Measurements from ENCODE around the gene MED26. TPM values are rescaled to one million over a fixed set of nuclear protein-coding genes. Genes with fewer than 3 reads are reported as not detected.

Gene MED26
- total RNA-seq, 1 experiment from 2014 or later = 15.6 TPM

DNA sequence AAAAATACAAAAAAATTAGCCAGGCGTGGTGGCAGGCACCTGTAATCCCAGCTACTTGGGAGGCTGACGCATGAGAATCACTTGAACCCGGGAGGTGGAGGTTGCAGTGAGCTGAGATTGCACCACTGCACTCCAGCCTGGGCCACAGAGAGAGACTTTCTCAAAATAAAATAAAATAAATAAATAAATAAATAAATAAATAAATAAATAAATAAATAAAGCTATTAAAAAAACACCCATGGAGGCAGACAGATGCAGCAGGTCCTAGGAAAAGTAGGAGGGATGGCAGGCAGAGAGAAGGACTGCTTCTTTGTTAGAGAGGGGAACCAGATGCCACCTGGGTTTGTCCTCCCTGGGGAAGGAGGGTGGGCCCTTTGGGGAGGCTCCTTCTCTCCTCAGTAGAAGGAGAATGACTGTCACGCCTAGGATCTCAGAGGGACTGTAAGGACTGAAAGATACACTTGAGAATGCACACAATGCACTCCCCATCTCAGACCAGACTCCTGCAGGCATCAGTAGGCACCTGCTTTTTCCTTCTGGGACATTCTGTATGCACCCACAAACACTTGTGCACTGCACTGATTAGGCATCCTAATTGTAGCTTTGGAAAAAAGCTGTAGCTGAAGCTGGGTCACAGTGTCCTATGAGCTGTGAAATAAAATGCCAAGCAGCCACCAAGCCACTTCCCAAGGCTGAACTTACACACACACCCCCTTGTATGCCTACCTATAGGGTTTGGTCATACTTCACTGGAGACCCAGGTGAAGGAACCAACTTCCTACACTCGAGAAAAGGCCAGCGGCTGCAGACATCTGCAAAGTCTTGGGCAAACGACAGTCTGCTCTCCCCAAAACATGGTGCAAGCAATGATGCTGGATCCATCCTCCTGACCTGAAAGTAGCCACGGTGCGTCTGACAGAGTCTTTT, 36.9 kb downstream of the MED26 start:
- Histone ChIP-seq H3K27ac (ENCODE audit: low read depth, low read length, poor library complexity, severe bottlenecking) (no peak overlapping the region), H3K4me3 (ENCODE audit: low read depth, low read length, poor library complexity, severe bottlenecking) (no peak overlapping the region), H3K9me3 (ENCODE audit: low read depth, low read length, poor library complexity, severe bottlenecking) (no peaks in the 10 kb centered on the region), H3K36me3 (ENCODE audit: insufficient read depth, low read length, poor library complexity, severe bottlenecking) (no peaks in the 10 kb centered on the region), H3K4me1 (ENCODE audit: insufficient read depth, low read length, poor library complexity, severe bottlenecking) (peaks cover 42% of the 10 kb centered on the region), H3K27me3 (replicated peaks; ENCODE audit: insufficient read depth, low read depth, low read length, poor library complexity) (no peaks in the 10 kb centered on the region)
- ChIA-PET POLR2A (ENCODE audit: low non-redundant PET) (no interaction called here), CTCF (no interaction called here)
- no TSS peak for BruUV-seq (replicated peaks)
- intact Hi-C loops (cut with micrococcal nuclease; ENCODE audit: unreplicated experiment) = no loop called here
- TF ChIP-seq EZH2 (IDR thresholded peaks at IDR 0.05; ENCODE audit: borderline replicate concordance, low read depth, low read length, poor library complexity, severe bottlenecking) = no peak
- TF ChIP-seq, protein P1, sequence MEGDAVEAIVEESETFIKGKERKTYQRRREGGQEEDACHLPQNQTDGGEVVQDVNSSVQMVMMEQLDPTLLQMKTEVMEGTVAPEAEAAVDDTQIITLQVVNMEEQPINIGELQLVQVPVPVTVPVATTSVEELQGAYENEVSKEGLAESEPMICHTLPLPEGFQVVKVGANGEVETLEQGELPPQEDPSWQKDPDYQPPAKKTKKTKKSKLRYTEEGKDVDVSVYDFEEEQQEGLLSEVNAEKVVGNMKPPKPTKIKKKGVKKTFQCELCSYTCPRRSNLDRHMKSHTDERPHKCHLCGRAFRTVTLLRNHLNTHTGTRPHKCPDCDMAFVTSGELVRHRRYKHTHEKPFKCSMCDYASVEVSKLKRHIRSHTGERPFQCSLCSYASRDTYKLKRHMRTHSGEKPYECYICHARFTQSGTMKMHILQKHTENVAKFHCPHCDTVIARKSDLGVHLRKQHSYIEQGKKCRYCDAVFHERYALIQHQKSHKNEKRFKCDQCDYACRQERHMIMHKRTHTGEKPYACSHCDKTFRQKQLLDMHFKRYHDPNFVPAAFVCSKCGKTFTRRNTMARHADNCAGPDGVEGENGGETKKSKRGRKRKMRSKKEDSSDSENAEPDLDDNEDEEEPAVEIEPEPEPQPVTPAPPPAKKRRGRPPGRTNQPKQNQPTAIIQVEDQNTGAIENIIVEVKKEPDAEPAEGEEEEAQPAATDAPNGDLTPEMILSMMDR (conservative IDR thresholded peaks at IDR 0.05; ENCODE audit: low read depth, low read length) = no peak
- no peak for DNase-seq (ENCODE audit: low spot score)

- POLR2A ChIA-PET (ENCODE audit: low non-redundant PET) = no interaction called here
- CTCF ChIA-PET = no interaction called here
- peaks cover 51% of the 10 kb centered on the region for H3K4me1 ChIP-seq (ENCODE audit: insufficient read depth, low read length, poor library complexity, severe bottlenecking)
- DNase-seq (ENCODE audit: low spot score) = peak; percentile 43
- intact Hi-C loops (cut with micrococcal nuclease; ENCODE audit: unreplicated experiment) = no loop called here
- no peaks in the 10 kb centered on the region for H3K36me3 ChIP-seq (ENCODE audit: insufficient read depth, low read length, poor library complexity, severe bottlenecking)
- no peak overlapping the region for H3K27ac ChIP-seq (ENCODE audit: low read depth, low read length, poor library complexity, severe bottlenecking)
- no peaks in the 10 kb centered on the region for H3K27me3 ChIP-seq (replicated peaks; ENCODE audit: insufficient read depth, low read depth, low read length, poor library complexity)
- no TSS peak for BruUV-seq (replicated peaks)
- H3K9me3 ChIP-seq (ENCODE audit: low read depth, low read length, poor library complexity, severe bottlenecking) = no peaks in the 10 kb centered on the region
- no peak for TF ChIP-seq EZH2 (IDR thresholded peaks at IDR 0.05; ENCODE audit: borderline replicate concordance, low read depth, low read length, poor library complexity, severe bottlenecking)
- TF ChIP-seq, protein P1 (conservative IDR thresholded peaks at IDR 0.05; ENCODE audit: low read depth, low read length) = no peak
- no peak overlapping the region for H3K4me3 ChIP-seq (ENCODE audit: low read depth, low read length, poor library complexity, severe bottlenecking)
Observed at GRCh38 chr19:16589917-16590316, 38.1 kb downstream of the MED26 start.

- no peaks in the 10 kb centered on the region for H3K27me3 ChIP-seq (replicated peaks; ENCODE audit: insufficient read depth, low read depth, low read length, poor library complexity)
- intact Hi-C loops (cut with micrococcal nuclease; ENCODE audit: unreplicated experiment) = no loop called here
- no peaks in the 10 kb centered on the region for H3K9me3 ChIP-seq (ENCODE audit: low read depth, low read length, poor library complexity, severe bottlenecking)
- TF ChIP-seq, protein P1 (conservative IDR thresholded peaks at IDR 0.05; ENCODE audit: low read depth, low read length) = no peak
- no peak for TF ChIP-seq EZH2 (IDR thresholded peaks at IDR 0.05; ENCODE audit: borderline replicate concordance, low read depth, low read length, poor library complexity, severe bottlenecking)
- DNase-seq (ENCODE audit: low spot score) = no peak
- ChIA-PET POLR2A (ENCODE audit: low non-redundant PET) (no interaction called here), CTCF (no interaction called here)
- peaks cover 60% of the 10 kb centered on the region for H3K4me1 ChIP-seq (ENCODE audit: insufficient read depth, low read length, poor library complexity, severe bottlenecking)
- no peak overlapping the region for H3K4me3 ChIP-seq (ENCODE audit: low read depth, low read length, poor library complexity, severe bottlenecking)
- H3K27ac ChIP-seq (ENCODE audit: low read depth, low read length, poor library complexity, severe bottlenecking) = peak overlapping the region; percentile 61
- H3K36me3 ChIP-seq (ENCODE audit: insufficient read depth, low read length, poor library complexity, severe bottlenecking) = no peaks in the 10 kb centered on the region
- BruUV-seq (replicated peaks) = no TSS peak
Observed at GRCh38 chr19:16588824-16589577, 39.0 kb downstream of the MED26 start.

Measured in A673 (cell line).